DOHH2 (cell line): ENCODE measurements around the gene SLC17A5.

Experiments used
- EZH2phosphoT487 ChIP-seq: fragments of 200-600 bp; sonication (generic); IDR thresholded peaks from 2 replicates; pipeline ENCODE4 v1.6.1; 2017; ENCODE audit warnings: borderline replicate concordance, mild to moderate bottlenecking, antibody characterized with exemption, low read length, moderate library complexity, mixed read lengths
- TF ChIP-seq, protein P1 (sequence below): fragments of 200-600 bp; sonication (generic); IDR thresholded peaks from one replicate; pipeline ENCODE4 v1.5.1; 2014; ENCODE audit warnings: antibody characterized with exemption, mild to moderate bottlenecking, low read depth, low read length; ENCODE audit not compliant: poor library complexity, severe bottlenecking

DNA sequence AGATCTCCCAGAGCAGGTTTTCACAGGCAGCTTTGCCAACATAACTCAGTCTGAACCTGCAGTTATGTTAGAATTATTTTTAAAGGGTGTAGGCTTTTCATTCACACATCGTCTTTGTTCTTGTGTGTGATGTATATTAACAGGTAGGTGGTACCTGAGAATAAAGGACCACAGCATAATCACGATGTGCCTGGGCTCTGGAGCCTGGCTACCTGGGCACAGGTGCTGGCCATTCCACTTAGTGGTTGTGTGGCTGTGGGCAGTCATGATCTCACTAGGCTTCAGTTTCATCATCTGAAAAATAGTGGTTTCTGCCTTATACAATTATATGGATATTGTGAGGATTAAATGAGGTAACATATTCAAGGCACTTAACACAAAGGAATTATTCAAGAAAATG lies 48.7 kb upstream of the SLC17A5 start:
- TF ChIP-seq, protein P1, sequence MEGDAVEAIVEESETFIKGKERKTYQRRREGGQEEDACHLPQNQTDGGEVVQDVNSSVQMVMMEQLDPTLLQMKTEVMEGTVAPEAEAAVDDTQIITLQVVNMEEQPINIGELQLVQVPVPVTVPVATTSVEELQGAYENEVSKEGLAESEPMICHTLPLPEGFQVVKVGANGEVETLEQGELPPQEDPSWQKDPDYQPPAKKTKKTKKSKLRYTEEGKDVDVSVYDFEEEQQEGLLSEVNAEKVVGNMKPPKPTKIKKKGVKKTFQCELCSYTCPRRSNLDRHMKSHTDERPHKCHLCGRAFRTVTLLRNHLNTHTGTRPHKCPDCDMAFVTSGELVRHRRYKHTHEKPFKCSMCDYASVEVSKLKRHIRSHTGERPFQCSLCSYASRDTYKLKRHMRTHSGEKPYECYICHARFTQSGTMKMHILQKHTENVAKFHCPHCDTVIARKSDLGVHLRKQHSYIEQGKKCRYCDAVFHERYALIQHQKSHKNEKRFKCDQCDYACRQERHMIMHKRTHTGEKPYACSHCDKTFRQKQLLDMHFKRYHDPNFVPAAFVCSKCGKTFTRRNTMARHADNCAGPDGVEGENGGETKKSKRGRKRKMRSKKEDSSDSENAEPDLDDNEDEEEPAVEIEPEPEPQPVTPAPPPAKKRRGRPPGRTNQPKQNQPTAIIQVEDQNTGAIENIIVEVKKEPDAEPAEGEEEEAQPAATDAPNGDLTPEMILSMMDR, result no peak
- no peak for TF ChIP-seq EZH2phosphoT487
